MM.1S (cell line): ENCODE data around the gene WDR75.

Experiments
- CTCF ChIP-seq: fragments of 300-600 bp; sonication (generic); IDR thresholded peaks from 2 replicates; pipeline ENCODE4 v1.5.1; 2016; ENCODE audit warnings: antibody characterized with exemption, low read length, mixed read lengths
- EZH2phosphoT487 ChIP-seq: fragments of 300-600 bp; sonication (generic); IDR thresholded peaks from 2 replicates; pipeline ENCODE4 v1.6.1; 2018; ENCODE audit warnings: antibody characterized with exemption, low read length

DNA sequence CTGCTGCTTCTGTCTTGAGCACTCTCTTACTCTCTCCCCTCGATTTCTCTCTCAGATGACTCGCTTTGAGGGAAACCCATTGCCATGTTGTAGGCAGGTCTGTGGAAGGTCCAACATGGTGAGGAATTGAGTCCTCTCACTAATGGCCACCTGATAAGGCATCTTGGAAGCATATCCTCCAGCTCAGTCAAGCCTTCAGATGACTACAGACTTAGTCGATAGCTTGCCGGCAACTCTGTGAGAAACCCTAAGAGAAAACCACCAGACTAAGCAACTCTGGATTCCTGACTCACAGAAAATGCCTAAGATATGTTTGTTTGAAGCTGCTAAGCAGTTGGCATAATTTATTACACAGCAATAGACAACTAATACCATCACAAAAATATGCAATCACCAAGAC is 51.2 kb downstream of the WDR75 start:
- TF ChIP-seq CTCF (no peak), EZH2phosphoT487 (no peak)
